K562 (cell line): ENCODE measurements around the gene CSAD. TPM values are rescaled to one million over a fixed set of nuclear protein-coding genes. Genes with fewer than 3 reads are reported as not detected.
A peak's percentile ranks its signal among the peaks of the same experiment; 100 is the strongest.

ENCODE experiments used
- ETV6 ChIP-seq, 3 experiments: fragments of 150-350 bp in 1 of 3; sonication (generic) in 1 of 3; formaldehyde crosslinking in 1 of 3; IDR thresholded peaks; 2 replicates each; pipeline versions ENCODE4 v1.6.1 to v1.8.0; 2014 to 2022; ENCODE audit warnings: borderline replicate concordance in 2 of 3, low read depth in 2 of 3, antibody characterized with exemption in 1 of 3, low read length in 1 of 3, mild to moderate bottlenecking in 1 of 3, missing genetic modification reagents in 1 of 3
- RFX5 ChIP-seq: IDR thresholded peaks from 2 replicates; pipeline ENCODE4 v1.6.1; 2011; ENCODE audit warnings: low read depth, mild to moderate bottlenecking, improper control_type of control experiment, low read length
- SRSF9 ChIP-seq: fragments of 200-400 bp; formaldehyde crosslinking; IDR thresholded peaks from 2 replicates; pipeline ENCODE4 v1.6.1; 2017; ENCODE audit warnings: low read depth, low read length, borderline replicate concordance
- U2AF1 ChIP-seq: fragments of 200-400 bp; formaldehyde crosslinking; optimal IDR thresholded peaks from 2 replicates; pipeline ENCODE3; 2017; ENCODE audit warnings: mild to moderate bottlenecking, low read depth, low read length, moderate library complexity
- ZBTB17 ChIP-seq: fragments of 450-650 bp; formaldehyde crosslinking; IDR thresholded peaks from 2 replicates; pipeline ENCODE4 v1.4.0; 2020; ENCODE audit warnings: mild to moderate bottlenecking
- ZNF699 ChIP-seq: fragments of 250-450 bp; sonication (Bioruptor Pico); IDR thresholded peaks from 2 replicates; pipeline ENCODE4 v1.8.0; 2021; ENCODE audit warnings: mild to moderate bottlenecking, moderate library complexity; ENCODE audit not compliant: insufficient replicate concordance
- ZNF77 ChIP-seq: fragments of 250-450 bp; sonication (Bioruptor Pico); IDR thresholded peaks from 2 replicates; pipeline ENCODE4 v1.5.0; 2020
- ZNF785 ChIP-seq: fragments of 250-450 bp; sonication (Bioruptor Pico); IDR thresholded peaks from 2 replicates; pipeline ENCODE4 v1.4.0; 2020; ENCODE audit warnings: mild to moderate bottlenecking
- polyA plus RNA-seq, 8 experiments: library from polyadenylated mRNA; depleted of rRNA in 4 of 8; stranded (reverse) in 5 of 8; unstranded in 3 of 8; fragments of >200 nt; fragmentation: Nextera tagmentation in 2 of 8; fragmentation: Illumina TruSeq in 1 of 8; extraction: Ambion mirVana in 2 of 8; extraction: Trizol in 1 of 8; gene quantifications; 2 replicates each; pipeline versions ENCODE4 v1.2.1 to v1.2.3, GENCODE V29; 2011 to 2014; ENCODE audit warnings: inconsistent platforms in 1 of 8, missing spikeins in 1 of 8
- total RNA-seq, 7 experiments: library from RNA; depleted of rRNA in 6 of 7; stranded (reverse); fragments of >200 nt in 6 of 7; fragmentation: Illumina TruSeq in 2 of 7; extraction: Trizol in 2 of 7; gene quantifications; 2 replicates each; pipeline versions ENCODE4 v1.2.1 to v1.2.3, GENCODE V29; 2011 to 2021; ENCODE audit warnings: low replicate concordance in 1 of 7
- TF ChIP-seq, protein P1 (sequence below), 2 experiments: fragments of 450-650 bp; IDR thresholded peaks; 2 replicates each; pipeline ENCODE4 v1.6.1; 2016; ENCODE audit warnings: mild to moderate bottlenecking in 2 of 2, borderline replicate concordance in 1 of 2, low read depth in 1 of 2, moderate library complexity in 1 of 2
- TF ChIP-seq, protein P2 (sequence below): fragments of 200-800 bp; sonication (Bioruptor generic); IDR thresholded peaks from 2 replicates; pipeline ENCODE4 v1.6.1; 2017; ENCODE audit warnings: missing genetic modification characterization, missing compliant biosample characterization
- TF ChIP-seq, protein P3 (sequence below): fragments of 250-450 bp; sonication (Bioruptor Pico); IDR thresholded peaks from 2 replicates; pipeline ENCODE4 v1.4.0; 2020; ENCODE audit warnings: mild to moderate bottlenecking
- TF ChIP-seq, protein P4 (sequence below): sonication (generic); formaldehyde crosslinking; IDR thresholded peaks from 2 replicates; pipeline ENCODE4 v1.8.0; 2022; ENCODE audit warnings: missing genetic modification reagents, mild to moderate bottlenecking, borderline replicate concordance

The CSAD gene
- total and polyA plus RNA-seq, 9 of the 15 experiments (the other 6 are each of a cell fraction or from before 2014, with no cell fraction given): 1.8 to 19.6 (median 8.1) TPM

DNA sequence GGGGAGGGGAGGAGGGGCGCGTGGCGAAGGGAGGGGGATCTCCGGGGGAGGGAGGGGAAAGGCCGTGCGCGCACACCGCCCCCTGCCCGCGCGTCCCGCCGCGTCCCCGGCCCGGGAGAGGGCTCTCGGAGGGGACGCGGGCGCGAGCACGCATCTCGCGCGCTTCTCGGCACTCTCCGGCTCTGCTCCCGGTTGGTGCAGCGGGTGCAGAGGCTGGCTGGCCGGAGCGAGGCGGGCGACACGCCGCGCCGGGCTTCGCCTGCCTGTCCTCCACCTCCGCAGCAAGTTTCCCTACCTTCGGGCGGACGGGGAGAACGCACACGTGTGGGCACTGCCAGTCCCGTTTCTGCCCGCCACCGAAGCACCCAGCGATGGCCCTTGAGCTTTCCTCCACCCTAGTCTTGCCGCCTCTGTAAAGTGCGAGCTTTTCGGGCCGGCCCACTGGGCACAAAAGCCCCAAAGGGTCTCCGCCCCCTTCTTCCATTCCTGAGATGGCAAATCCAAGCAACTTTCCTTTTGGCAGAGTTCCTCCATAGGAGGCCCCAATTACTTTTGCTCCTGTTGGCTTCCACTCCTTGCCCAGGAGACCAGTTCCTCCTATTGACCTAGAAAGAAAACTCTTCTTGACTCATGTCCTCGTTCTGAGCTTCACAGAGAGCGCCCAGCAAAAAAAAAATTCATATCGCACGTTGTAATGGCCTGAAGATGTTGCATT, 363 bp upstream of the CSAD start (continued):
- TF ChIP-seq, protein P1, sequence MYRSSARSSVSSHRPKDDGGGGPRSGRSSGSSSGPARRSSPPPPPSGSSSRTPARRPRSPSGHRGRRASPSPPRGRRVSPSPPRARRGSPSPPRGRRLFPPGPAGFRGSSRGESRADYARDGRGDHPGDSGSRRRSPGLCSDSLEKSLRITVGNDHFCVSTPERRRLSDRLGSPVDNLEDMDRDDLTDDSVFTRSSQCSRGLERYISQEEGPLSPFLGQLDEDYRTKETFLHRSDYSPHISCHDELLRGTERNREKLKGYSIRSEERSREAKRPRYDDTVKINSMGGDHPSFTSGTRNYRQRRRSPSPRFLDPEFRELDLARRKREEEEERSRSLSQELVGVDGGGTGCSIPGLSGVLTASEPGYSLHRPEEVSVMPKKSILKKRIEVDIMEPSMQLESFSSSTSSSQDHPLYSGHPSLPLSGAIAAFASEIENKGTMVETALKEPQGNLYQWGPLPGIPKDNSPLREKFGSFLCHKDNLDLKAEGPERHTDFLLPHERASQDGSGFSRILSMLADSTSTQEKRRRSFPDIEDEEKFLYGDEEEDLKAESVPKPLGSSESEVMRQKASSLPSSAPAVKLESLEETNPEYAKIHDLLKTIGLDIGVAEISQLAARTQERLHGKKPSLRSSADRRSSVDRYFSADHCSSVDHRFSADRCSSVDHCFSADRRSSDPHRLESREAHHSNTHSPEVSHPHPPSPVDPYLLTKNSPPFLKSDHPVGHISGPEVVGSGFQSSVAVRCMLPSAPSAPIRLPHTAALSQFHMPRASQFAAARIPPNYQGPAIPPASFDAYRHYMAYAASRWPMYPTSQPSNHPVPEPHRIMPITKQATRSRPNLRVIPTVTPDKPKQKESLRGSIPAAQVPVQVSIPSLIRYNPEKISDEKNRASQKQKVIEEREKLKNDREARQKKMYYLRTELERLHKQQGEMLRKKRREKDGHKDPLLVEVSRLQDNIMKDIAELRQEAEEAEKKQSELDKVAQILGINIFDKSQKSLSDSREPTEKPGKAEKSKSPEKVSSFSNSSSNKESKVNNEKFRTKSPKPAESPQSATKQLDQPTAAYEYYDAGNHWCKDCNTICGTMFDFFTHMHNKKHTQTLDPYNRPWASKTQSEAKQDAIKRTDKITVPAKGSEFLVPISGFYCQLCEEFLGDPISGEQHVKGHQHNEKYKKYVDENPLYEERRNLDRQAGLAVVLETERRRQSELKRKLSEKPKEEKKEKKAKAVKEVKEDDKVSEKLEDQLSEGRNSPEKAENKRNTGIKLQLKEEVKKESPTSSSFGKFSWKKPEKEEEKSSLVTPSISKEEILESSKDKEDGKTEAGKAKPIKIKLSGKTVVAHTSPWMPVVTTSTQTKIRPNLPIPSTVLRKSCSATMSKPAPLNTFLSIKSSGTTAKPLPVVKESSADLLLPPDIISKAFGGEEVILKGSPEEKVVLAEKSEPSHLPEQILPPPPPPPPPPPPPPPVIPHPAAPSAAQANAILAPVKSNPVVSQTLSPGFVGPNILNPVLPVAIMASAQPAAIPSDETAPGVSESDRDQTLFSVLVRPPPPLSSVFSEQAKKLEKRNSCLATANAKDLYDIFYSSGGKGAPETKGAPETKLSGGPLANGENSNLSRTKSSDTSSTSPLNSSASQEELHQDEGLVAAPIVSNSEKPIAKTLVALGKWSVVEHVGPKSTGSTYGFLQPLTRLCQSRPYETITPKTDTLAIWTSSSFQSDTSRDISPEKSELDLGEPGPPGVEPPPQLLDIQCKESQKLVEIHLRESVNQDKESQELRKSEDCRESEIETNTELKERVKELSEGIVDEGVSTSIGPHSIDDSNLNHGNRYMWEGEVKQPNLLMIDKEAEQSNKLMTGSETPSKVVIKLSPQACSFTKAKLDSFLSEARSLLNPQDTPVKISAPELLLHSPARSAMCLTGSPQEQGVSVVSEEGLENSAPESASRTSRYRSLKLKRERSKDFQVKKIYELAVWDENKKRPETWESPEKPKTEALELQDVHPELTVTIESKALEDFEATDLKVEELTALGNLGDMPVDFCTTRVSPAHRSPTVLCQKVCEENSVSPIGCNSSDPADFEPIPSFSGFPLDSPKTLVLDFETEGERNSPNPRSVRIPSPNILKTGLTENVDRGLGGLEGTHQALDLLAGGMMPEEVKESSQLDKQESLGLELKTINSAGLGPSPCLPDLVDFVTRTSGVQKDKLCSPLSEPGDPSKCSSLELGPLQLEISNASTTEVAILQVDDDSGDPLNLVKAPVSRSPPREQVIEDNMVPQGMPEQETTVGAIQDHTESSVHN (IDR thresholded peaks at IDR 0.05; ENCODE audit: borderline replicate concordance in 1 of 2, low read depth in 1 of 2): no peak
- TF ChIP-seq RFX5 (no peak), U2AF1 (peak; percentile 10), ZNF77 (no peak), ZNF785 (no peak), SRSF9 (no peak), ETV6 (IDR thresholded peaks at IDR 0.05; ENCODE audit: borderline replicate concordance in 1 of 2, low read depth in 2 of 2, low read length in 1 of 2) (no peak), ETV6 (CRISPR knock-in tag; IDR thresholded peaks at IDR 0.05; ENCODE audit: borderline replicate concordance) (no peak), ZNF699 (no peak), ZBTB17 (CRISPR knock-in tag) (no peak)
- TF ChIP-seq, protein P2, sequence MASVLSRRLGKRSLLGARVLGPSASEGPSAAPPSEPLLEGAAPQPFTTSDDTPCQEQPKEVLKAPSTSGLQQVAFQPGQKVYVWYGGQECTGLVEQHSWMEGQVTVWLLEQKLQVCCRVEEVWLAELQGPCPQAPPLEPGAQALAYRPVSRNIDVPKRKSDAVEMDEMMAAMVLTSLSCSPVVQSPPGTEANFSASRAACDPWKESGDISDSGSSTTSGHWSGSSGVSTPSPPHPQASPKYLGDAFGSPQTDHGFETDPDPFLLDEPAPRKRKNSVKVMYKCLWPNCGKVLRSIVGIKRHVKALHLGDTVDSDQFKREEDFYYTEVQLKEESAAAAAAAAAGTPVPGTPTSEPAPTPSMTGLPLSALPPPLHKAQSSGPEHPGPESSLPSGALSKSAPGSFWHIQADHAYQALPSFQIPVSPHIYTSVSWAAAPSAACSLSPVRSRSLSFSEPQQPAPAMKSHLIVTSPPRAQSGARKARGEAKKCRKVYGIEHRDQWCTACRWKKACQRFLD (CRISPR knock-in tag): no peak
- TF ChIP-seq, protein P3, sequence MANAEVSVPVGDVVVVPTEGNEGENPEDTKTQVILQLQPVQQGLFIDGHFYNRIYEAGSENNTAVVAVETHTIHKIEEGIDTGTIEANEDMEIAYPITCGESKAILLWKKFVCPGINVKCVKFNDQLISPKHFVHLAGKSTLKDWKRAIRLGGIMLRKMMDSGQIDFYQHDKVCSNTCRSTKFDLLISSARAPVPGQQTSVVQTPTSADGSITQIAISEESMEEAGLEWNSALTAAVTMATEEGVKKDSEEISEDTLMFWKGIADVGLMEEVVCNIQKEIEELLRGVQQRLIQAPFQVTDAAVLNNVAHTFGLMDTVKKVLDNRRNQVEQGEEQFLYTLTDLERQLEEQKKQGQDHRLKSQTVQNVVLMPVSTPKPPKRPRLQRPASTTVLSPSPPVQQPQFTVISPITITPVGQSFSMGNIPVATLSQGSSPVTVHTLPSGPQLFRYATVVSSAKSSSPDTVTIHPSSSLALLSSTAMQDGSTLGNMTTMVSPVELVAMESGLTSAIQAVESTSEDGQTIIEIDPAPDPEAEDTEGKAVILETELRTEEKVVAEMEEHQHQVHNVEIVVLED (CRISPR knock-in tag): peak; percentile 73
- TF ChIP-seq, protein P4, sequence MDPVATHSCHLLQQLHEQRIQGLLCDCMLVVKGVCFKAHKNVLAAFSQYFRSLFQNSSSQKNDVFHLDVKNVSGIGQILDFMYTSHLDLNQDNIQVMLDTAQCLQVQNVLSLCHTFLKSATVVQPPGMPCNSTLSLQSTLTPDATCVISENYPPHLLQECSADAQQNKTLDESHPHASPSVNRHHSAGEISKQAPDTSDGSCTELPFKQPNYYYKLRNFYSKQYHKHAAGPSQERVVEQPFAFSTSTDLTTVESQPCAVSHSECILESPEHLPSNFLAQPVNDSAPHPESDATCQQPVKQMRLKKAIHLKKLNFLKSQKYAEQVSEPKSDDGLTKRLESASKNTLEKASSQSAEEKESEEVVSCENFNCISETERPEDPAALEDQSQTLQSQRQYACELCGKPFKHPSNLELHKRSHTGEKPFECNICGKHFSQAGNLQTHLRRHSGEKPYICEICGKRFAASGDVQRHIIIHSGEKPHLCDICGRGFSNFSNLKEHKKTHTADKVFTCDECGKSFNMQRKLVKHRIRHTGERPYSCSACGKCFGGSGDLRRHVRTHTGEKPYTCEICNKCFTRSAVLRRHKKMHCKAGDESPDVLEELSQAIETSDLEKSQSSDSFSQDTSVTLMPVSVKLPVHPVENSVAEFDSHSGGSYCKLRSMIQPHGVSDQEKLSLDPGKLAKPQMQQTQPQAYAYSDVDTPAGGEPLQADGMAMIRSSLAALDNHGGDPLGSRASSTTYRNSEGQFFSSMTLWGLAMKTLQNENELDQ: no peak
